Measurements from ENCODE around the gene FANCE.

Gene FANCE

GRCh38 chr6:35470663-35471120 lies 18.6 kb downstream of the FANCE start:
- no peak for DNase-seq (ENCODE audit: low read depth, low spot score)
- TF ChIP-seq CTCF (IDR thresholded peaks at IDR 0.05; ENCODE audit: low read depth, low read length), result no peak
- in situ Hi-C loops (cut with HindIII; ENCODE audit: low sequenced_read_pairs), result no loop called here
- H3K4me3 ChIP-seq (ENCODE audit: low read depth, low read length), result peak overlapping the region; percentile 98

- in situ Hi-C loops (cut with HindIII; ENCODE audit: low sequenced_read_pairs), result no loop called here
- no peak overlapping the region for H3K4me3 ChIP-seq (ENCODE audit: low read depth, low read length)
- DNase-seq (ENCODE audit: low read depth, low spot score), result no peak
- no peak for TF ChIP-seq CTCF (IDR thresholded peaks at IDR 0.05; ENCODE audit: low read depth, low read length)
Measured at GRCh38 chr6:35471836-35472345, 19.8 kb downstream of the FANCE start.

- in situ Hi-C loops (cut with HindIII; ENCODE audit: low sequenced_read_pairs), result no loop called here
- H3K4me3 ChIP-seq (ENCODE audit: low read depth, low read length), result no peak overlapping the region
- DNase-seq (ENCODE audit: low read depth, low spot score), result no peak
- no peak for TF ChIP-seq CTCF (IDR thresholded peaks at IDR 0.05; ENCODE audit: low read depth, low read length)
Measured at GRCh38 chr6:35473075-35473849, 21.1 kb downstream of the FANCE start.

- no peak overlapping the region for H3K4me3 ChIP-seq (ENCODE audit: low read depth, low read length)
- DNase-seq (ENCODE audit: low read depth, low spot score), result no peak
- TF ChIP-seq CTCF (IDR thresholded peaks at IDR 0.05; ENCODE audit: low read depth, low read length), result no peak
- in situ Hi-C loops (cut with HindIII; ENCODE audit: low sequenced_read_pairs), result no loop called here
Measured at GRCh38 chr6:35473850-35474130, 21.7 kb downstream of the FANCE start.

GRCh38 chr6:35474131-35474941 lies 22.2 kb downstream of the FANCE start:
- DNase-seq (ENCODE audit: low read depth, low spot score), result no peak

More at GRCh38 chr6:35474131-35474941, 22.2 kb downstream of the FANCE start:
- no peak for TF ChIP-seq CTCF (IDR thresholded peaks at IDR 0.05; ENCODE audit: low read depth, low read length)
- in situ Hi-C loops (cut with HindIII; ENCODE audit: low sequenced_read_pairs), result no loop called here
- H3K4me3 ChIP-seq (ENCODE audit: low read depth, low read length), result no peak overlapping the region
